Activated CD4-positive, CD25-positive, alpha-beta regulatory T cell treated with anti-CD3 and anti-CD28 coated beads, Interleukin-2, amount 50 U/mL, for 16 hours (primary cell): ENCODE results near the gene EHD4.

ENCODE experiments used
- DNase-seq: peaks from one replicate; pipeline ENCODE4 v3.0.0-alpha.2; 2020; ENCODE audit warnings: low read depth, low spot score

Gene EHD4

GRCh38 chr15:41895957-41896356 lies 76.4 kb downstream of the EHD4 start:
- no peak for DNase-seq

DNA sequence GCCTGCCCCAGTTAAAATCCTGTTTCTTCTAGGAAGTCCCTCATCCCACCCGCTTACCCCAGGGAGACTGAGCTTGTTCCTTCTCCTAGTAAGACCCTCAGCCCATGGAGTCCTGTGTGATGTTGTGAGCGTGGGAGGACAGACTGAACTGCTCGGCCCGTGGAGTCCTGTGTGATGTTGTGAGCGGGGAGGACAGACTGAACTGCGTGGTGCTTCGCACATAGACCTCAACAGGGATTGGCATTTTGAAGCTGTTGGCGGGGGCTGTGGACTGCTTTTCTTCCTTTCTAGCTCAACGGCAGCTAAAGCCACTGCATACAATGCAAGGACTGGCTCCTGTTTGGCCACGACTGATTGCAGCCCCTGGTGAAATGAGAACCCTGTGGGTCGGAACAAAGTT lies 76.9 kb downstream of the EHD4 start:
- DNase-seq: no peak

GRCh38 chr15:41894791-41895463 lies 77.4 kb downstream of the EHD4 start:
- DNase-seq: peak; percentile 60

GRCh38 chr15:41894251-41894790 lies 78.0 kb downstream of the EHD4 start:
- no peak for DNase-seq

DNA sequence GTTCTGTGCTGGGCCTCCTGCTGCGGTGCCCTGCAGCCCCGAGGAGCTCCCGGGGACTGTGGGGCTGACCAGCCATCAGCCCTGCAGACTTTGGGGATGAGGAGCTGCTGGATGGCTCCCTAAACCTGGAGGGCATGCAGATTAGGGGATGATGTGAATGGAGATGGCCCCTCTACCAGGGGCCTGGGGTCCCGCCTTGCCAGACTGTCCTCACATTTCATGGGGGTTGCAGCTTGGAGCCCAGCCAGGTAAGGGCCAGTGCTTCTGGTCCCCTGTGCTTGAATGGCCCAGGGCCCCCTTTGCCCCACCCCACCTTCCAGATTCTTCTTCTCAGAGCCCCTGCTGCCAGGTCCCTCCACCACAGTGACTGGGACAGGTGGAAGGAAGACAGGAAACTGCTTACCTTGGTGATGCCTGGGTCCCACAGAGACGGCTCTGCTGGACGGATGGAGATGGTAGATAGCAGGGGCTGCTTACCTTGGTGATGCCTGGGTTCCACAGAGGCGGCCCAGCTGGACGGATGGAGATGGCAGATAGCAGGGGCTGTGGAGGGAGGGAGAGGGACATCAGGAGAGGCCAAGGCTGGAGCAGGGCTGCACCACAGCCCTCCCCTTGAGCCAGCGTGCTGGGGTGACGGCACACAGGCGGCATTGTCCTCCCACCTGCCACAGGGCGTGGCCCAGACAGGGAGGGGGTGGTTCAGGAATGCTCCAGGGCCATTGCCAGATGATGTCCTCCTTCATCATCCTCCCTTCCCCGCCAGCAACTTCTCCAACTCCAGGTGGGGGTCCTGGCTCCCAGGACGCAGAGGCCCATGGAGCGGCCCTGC lies 78.7 kb downstream of the EHD4 start, which contains the start of gene SPTBN5:
Gene SPTBN5 (minus strand): TSS at position 632 of the 829 bp plus-strand sequence. CDS start 556 bp downstream, at position 76.
- DNase-seq: no peak

DNA sequence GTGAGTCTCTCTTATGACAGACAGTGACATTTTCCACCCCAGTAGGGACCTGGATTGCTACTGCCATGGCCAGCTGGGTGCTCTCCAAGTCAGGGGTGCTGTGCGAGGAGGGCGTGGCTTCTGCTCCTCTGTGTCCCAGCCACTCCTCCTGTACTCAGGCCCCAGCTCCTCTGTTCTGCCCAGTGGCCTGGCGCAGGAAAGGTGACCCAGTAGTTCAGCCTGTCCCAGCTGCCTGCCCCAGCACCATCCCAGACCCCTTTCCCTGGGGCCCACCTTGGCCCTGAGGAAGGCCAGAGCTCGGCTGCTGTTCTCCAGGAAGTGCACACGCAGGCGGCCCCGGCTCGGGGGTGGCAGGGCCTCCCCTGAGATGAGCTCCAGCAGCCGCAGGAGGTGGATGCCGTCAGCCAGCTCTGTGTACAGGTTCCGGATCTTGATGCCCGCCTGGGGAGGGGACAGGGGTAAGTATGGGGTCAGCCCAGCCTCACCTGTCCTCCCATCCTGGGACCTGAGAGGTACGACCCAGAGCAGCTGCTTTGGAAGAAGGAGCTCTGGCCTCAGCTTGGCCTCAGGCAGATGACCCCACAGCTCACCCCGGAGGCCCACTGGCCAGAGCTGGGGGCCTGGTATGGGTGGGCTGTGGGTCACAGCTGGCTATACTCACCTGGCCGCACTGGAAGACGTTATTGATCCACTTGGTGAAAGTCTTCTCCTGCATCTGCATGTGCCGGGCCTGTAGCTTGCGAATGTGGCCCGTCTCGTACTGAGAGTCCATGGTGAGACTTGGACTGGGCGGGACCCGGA lies 79.5 kb downstream of the EHD4 start:
- DNase-seq: no peak

DNA sequence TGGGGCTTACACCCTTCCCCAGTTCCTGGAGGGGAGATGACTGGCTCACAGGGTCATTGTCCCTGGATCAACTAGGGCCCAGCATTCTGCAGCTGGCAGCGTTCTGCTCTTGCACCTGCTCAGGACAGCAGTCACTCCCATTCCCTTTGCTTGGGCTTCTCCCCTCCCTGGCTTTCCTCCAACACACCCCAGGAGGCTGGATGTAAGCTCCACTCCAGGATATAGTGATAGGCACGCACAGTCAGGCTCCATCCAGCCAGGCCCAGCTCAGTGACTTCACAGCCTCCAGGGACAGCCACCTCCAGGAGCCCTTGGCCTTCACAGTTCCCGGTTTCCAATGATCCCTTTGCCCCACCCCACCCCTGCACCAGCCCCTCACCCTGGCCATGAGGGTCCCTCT lies 80.4 kb downstream of the EHD4 start:
- no peak for DNase-seq

GRCh38 chr15:41891226-41891625 lies 81.1 kb downstream of the EHD4 start:
- no peak for DNase-seq

DNA sequence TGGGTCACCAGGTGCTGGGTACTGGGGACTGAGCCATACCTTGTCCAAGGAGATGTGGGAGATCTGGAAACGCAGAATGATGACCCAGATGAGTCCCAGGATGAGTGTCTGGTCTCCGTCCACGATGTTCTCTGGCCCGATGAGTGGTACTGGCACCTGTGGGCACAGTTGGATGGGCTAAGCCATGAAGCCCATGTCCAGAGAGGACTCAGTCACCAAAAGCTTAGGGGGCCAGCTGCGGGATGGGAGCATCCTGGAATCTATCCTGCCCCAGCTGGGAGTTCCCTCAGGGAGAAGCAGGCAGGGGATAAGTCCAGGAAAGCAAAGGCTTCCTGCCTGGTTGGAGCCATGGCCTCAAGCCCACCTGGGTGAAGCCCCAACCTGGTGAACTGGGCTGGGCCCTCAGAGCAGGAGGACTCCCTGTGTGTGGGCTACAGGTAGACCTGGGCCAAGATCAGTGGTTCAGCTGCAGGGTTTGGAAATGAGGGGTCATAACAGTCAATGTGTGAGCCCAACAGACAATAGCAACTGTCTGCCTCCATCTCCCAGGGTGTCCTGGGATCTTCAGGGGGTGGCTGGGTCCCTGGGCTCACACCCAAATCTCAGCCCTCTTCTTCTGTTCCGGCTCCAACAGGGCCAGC lies 82.2 kb downstream of the EHD4 start:
- no peak for DNase-seq

DNA sequence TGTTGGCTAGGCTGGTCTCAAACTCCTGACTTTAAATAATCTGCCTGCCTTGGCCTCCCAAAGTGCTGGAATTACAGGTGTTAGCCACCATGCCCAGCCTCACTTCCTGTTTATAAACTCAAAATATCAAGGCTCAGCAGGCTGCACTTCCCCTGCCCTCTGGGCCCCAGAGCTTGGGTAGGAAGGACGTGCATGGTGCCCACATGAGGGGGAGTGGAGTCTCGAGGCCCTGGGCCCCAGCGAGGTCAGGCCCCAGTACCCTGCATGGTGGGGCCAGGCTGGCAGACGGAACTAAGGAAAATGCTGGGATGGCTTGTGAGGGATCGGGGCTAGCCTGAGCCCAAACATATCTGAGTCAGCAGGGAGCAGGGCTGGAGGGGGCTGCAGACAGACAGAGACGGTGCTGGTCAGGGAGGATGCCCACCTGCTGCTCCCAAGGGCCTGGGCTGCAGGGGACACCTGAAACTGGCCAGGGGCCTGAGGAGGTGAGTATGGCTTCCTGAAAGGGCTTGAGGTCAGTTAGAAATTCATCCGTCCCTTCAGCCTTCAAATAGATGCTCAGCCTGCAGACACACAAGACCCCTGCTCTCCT lies 83.6 kb downstream of the EHD4 start:
- DNase-seq: no peak

- DNase-seq: no peak
Observed at GRCh38 chr15:41887893-41888292, 84.5 kb downstream of the EHD4 start.

GRCh38 chr15:41887161-41887560 lies 85.2 kb downstream of the EHD4 start:
- DNase-seq: no peak

GRCh38 chr15:41886741-41887140 lies 85.6 kb downstream of the EHD4 start:
- DNase-seq: no peak

DNA sequence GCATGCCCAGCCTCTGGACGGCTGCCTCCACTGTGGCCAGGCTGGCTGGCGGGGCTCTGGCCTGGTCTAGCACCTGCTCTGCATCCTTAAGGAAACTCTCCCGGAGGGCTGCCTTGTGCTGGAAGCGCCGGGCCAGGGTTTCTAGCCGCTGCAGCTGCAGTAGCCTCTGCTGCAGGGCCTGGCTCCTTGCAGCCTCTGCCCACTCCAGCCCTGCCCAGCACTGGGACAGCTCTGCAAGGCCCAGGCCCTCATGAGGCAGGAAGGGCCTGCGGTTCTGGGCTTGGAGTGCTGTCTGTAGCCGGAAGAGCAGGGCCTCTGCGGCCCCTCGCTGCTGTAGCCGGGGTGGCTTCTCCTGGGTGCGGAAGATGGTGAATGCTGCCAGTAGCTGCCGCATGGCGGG lies 86.5 kb downstream of the EHD4 start:
- DNase-seq: no peak

DNA sequence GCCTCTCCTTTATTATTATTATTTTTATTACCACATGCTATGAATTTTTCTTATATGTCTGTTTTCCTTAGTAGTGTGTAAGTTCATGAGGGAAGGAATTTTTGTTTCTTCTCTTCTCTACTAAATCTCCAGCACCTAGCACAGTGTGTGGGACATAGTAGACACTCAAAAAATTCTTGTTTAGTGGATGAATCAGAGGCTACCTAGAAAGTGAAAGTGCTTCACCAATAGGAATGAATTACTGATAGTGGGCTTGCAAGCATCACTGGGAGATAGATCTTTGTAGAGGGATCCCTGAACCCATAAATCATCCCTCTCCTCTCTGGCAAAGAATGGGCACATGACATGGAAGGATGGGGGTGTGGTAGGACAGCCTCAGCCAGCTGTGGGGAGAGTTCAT lies 87.0 kb downstream of the EHD4 start:
- DNase-seq: no peak

GRCh38 chr15:41884458-41884857 lies 87.9 kb downstream of the EHD4 start:
- DNase-seq: no peak

GRCh38 chr15:41883484-41883825 lies 88.9 kb downstream of the EHD4 start:
- no peak for DNase-seq

GRCh38 chr15:41882689-41883483 lies 89.5 kb downstream of the EHD4 start:
- no peak for DNase-seq

DNA sequence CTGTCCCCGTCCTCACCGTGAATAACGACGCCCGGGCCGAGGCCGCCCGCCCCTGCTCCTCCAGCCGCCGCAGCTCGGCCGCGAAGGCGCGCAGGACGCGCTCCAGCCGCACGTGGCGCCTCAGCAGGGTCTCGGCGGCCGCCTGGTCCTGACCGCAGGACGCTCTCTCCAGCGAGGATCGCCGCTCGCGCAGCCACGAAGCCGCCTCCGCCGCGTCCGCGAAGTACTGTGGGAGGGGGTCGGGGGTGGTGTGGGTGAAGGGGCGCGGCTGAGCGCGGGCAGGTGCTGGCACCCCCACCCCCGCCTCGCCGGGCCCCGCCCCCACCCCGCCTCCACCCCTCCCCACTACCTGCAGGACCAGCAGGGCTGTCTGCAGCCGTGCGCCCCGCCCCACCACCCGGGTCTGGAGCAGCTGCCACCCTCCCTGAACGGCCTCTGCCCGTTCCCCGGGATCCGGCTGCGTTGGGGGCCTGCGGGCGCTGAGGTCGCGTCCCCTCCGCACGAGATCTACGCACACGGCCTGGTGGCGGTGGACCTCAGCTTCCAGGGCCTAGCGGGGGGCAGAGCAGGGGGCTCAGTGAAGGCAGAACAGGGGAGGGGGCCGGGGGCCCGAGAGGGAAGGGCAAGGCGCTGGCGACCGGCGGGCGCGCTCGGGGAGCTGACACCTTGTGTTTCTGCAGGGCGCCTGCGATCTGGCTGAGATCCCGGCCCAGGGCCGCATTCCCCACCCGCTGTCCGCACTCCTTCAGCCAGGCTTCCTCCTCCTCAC lies 90.3 kb downstream of the EHD4 start:
- DNase-seq: no peak

- no peak for DNase-seq
Observed at GRCh38 chr15:41881550-41881919, 90.8 kb downstream of the EHD4 start.
